ENCODE data around the gene SPEM3.

Gene SPEM3

GRCh38 chr17:7417056-7417655 lies 11.5 kb upstream of the SPEM3 start:
- DNase-seq: no peak
- intact Hi-C loops (cut with DNase I): no loop called here

GRCh38 chr17:7418472-7419152 lies 10.0 kb upstream of the SPEM3 start:
- no peak for DNase-seq
- intact Hi-C loops (cut with DNase I): no loop called here

- intact Hi-C loops (cut with DNase I): no loop called here
- DNase-seq: no peak
Observed at GRCh38 chr17:7419819-7420610, 8.6 kb upstream of the SPEM3 start, which contains the start of gene SPEM1. TSS of gene SPEM1 (plus strand) at chr17:7420324. CDS start at chr17:7420385, 61 bp downstream.

- intact Hi-C loops (cut with DNase I): no loop called here
- DNase-seq: no peak
Observed at GRCh38 chr17:7421186-7421585, 7.5 kb upstream of the SPEM3 start.

- no peak for DNase-seq
- intact Hi-C loops (cut with DNase I): no loop called here
Observed at GRCh38 chr17:7423679-7424078, 5.0 kb upstream of the SPEM3 start.

- intact Hi-C loops (cut with DNase I): no loop called here
- DNase-seq: no peak
Observed at GRCh38 chr17:7425316-7425715, 3.3 kb upstream of the SPEM3 start, which contains the start of gene SPEM2. TSS of gene SPEM2 (plus strand) at chr17:7425616. CDS start at chr17:7425689, 73 bp downstream.

- intact Hi-C loops (cut with DNase I): no loop called here
- DNase-seq: no peak
Observed at GRCh38 chr17:7425756-7426155, 2.9 kb upstream of the SPEM3 start.

- no peak for DNase-seq
- intact Hi-C loops (cut with DNase I): no loop called here
Observed at GRCh38 chr17:7426203-7426863, 2.3 kb upstream of the SPEM3 start.

- DNase-seq: no peak
- intact Hi-C loops (cut with DNase I): no loop called here
Observed at GRCh38 chr17:7426896-7427489, 1.7 kb upstream of the SPEM3 start.

GRCh38 chr17:7427549-7427948 lies 1.1 kb upstream of the SPEM3 start:
- no peak for DNase-seq
- intact Hi-C loops (cut with DNase I): no loop called here

- intact Hi-C loops (cut with DNase I): loop anchor here (10.0 kb wide), 1 partner anchor 75 kb away; the partner anchor contains the start of genes KCTD11 and TMEM95
Observed at GRCh38 chr17:7429722-7430121, 1.1 kb downstream of the SPEM3 start.

GRCh38 chr17:7431231-7431630 lies 2.6 kb downstream of the SPEM3 start:
- intact Hi-C loops (cut with DNase I): loop anchor here (10.0 kb wide), 1 partner anchor 76 kb away; the partner anchor contains the start of genes KCTD11 and TMEM95
- no peak for DNase-seq

More at GRCh38 chr17:7429722-7430121, 1.1 kb downstream of the SPEM3 start:
- DNase-seq: no peak

GRCh38 chr17:7432296-7432695 lies 3.6 kb downstream of the SPEM3 start:
- DNase-seq: no peak
- intact Hi-C loops (cut with DNase I): loop anchor here (10.0 kb wide), 1 partner anchor 77 kb away; the partner anchor contains the start of genes KCTD11 and TMEM95

- intact Hi-C loops (cut with DNase I): loop anchor here (2.0 to 10.0 kb wide), 3 partner anchors 41 to 125 kb away; partner anchors contain the start of genes KCTD11, SENP3, TMEM95 and ZBTB4
- peak in 1 of 42 donors; percentile 12 for DNase-seq
Observed at GRCh38 chr17:7435676-7436555, 7.3 kb downstream of the SPEM3 start.

GRCh38 chr17:7436556-7437368 lies 8.1 kb downstream of the SPEM3 start:
- intact Hi-C loops (cut with DNase I): loop anchor here (2.0 to 10.0 kb wide), 3 partner anchors 41 to 124 kb away; partner anchors contain the start of genes KCTD11, SENP3, TMEM95 and ZBTB4
- peak; percentile 42 to 90 (median 80) for DNase-seq

GRCh38 chr17:7437369-7437863 lies 8.8 kb downstream of the SPEM3 start:
- intact Hi-C loops (cut with DNase I): loop anchor here (2.0 to 10.0 kb wide), 3 partner anchors 40 to 123 kb away; partner anchors contain the start of genes KCTD11, SENP3, TMEM95 and ZBTB4
- no peak for DNase-seq
